Stomach (tissue), 9 donors: ENCODE results near the gene TMEM106C. TPM values are rescaled to one million over a fixed set of nuclear protein-coding genes. Genes with fewer than 3 reads are reported as not detected.
A peak's percentile ranks its signal among the peaks of the same experiment; 100 is the strongest.

Experiments
- DNase-seq, 2 donors: peaks; one replicate each; pipeline versions ENCODE4 v3.0.0 to v3.0.0-alpha.2; 2013 to 2019
- H3K27ac ChIP-seq, 5 donors: fragments of 200-600 bp in 4 of 5; sonication (generic) in 4 of 5; one replicate each; pipeline ENCODE4 v1.5.1; 2013 to 2019; ENCODE audit warnings: mild to moderate bottlenecking in 1 of 5, moderate library complexity in 1 of 5
- H3K27me3 ChIP-seq, 3 donors: fragments of 200-600 bp; sonication (generic); one replicate each; pipeline ENCODE4 v1.5.1; 2017 to 2019; ENCODE audit warnings: mixed run types in 1 of 3
- H3K36me3 ChIP-seq, 4 donors: fragments of 200-600 bp; sonication (generic); 1 replicate in 3 of 4; 2 replicates in 1 of 4; pipeline ENCODE4 v1.5.1; 2016 to 2019
- H3K4me1 ChIP-seq, 4 donors: fragments of 200-600 bp; sonication (generic); one replicate each; pipeline ENCODE4 v1.5.1; 2016 to 2019
- H3K4me3 ChIP-seq, 4 donors: fragments of 200-600 bp; sonication (generic) in 3 of 4; one replicate each; pipeline ENCODE4 v1.5.1; 2016 to 2019; ENCODE audit warnings: mild to moderate bottlenecking in 1 of 4
- H3K9me3 ChIP-seq, 4 donors: fragments of 200-600 bp; sonication (generic); one replicate each; pipeline ENCODE4 v1.5.1; 2016 to 2019
- CTCF ChIP-seq, 7 experiments: fragments of 450-650 bp in 4 of 7; fragments of 200-600 bp in 3 of 7; sonication (generic) in 3 of 7; IDR thresholded peaks; one replicate each; pipeline ENCODE4 v1.5.1; 2016 to 2019; ENCODE audit warnings: antibody characterized with exemption in 7 of 7, control low read depth in 2 of 7, mild to moderate bottlenecking in 1 of 7
- EP300 ChIP-seq: sonication (generic); formaldehyde crosslinking; IDR thresholded peaks from one replicate; pipeline ENCODE4 v1.6.1; 2017; ENCODE audit warnings: antibody characterized with exemption
- POLR2A ChIP-seq, 4 donors: fragments of 450-650 bp; IDR thresholded peaks; one replicate each; pipeline ENCODE4 v1.6.1; 2016; ENCODE audit warnings: antibody characterized with exemption in 4 of 4, control low read depth in 2 of 4, mild to moderate bottlenecking in 1 of 4, moderate library complexity in 1 of 4
- POLR2AphosphoS5 ChIP-seq, 3 donors: sonication (generic); formaldehyde crosslinking; IDR thresholded peaks; one replicate each; pipeline ENCODE4 v1.6.1; 2016; ENCODE audit warnings: antibody characterized with exemption in 3 of 3
- WGBS, 5 donors: extraction: QIAGEN DNeasy Blood & Tissue Kit in 3 of 5; methylation state at CpG; one replicate each; pipeline versions ENCODE4 v1.1.5 to v1.1.7; 2013 to 2018; 5-methylcytosine and 5-hydroxymethylcytosine counted together
- intact Hi-C: fragments of 100-400 bp; cut with DNase I; formaldehyde crosslinking; loops from one replicate; pipeline ENCODE4 v1.15.1; 2023; ENCODE audit warnings: low total_unique reads
- polyA plus RNA-seq, 3 donors: library from polyadenylated mRNA; stranded (reverse); fragments of 200-250 nt; gene quantifications; one replicate each; pipeline ENCODE4 v1.2.3, GENCODE V29; 2013
- total RNA-seq, 5 donors: library from RNA; depleted of rRNA; stranded (reverse); fragments of >200 nt; gene quantifications; one replicate each; pipeline versions ENCODE4 v1.1.0 to v1.2.3, GENCODE V29; 2014 to 2016
- donor health status: healthy with polysubstance abuse.
- donor health status: Bipolar disorder and iron deficiency.
- donor health status: healthy.

The TMEM106C gene
- total and polyA plus RNA-seq, 8 donors = 29.8 to 254 (median 61.9) TPM

DNA sequence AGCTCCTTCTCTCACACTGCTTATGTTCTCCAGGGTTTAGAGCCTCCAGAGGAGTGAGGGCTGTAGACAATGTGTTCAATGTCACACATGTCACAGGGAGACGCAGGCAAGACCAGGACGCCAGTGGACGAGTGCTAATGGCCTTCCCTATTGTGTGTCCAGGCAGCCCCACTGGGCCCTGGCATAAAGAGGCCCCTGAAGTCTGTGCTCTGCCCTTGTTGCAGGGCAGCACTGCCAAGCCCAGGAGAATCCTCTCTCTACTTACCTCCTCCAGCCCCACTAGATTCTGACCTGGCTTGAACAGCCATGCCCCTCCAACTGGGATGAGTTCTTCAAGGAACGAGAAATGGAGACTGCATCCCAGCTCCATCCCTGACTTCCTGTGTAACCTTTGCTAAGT lies 24.8 kb upstream of the TMEM106C start:
- intact Hi-C loops = no loop called here
- no peak overlapping the region for H3K4me3 ChIP-seq
- H3K4me1 ChIP-seq = peaks cover 0 to 17% (median 14%) of the 10 kb centered on the region in 4 donors
- no peaks in the 10 kb centered on the region for H3K36me3 ChIP-seq
- peaks cover 2 to 37% (median 18%) of the 10 kb centered on the region in 3 donors for H3K27me3 ChIP-seq
- H3K9me3 ChIP-seq = no peaks in the 10 kb centered on the region
- no peak for DNase-seq
- 91 to 100% (median 99%) methylated on average over 3 to 4 of the region's 4 CpGs for WGBS, 5 donors
- TF ChIP-seq CTCF (IDR thresholded peaks at IDR 0.05) (no peak), POLR2A (IDR thresholded peaks at IDR 0.05) (no peak), POLR2AphosphoS5 (IDR thresholded peaks at IDR 0.05) (no peak), EP300 (no peak)
- H3K27ac ChIP-seq = no peak overlapping the region

- Histone ChIP-seq H3K4me1 (peaks cover 0 to 17% (median 14%) of the 10 kb centered on the region in 4 donors), H3K4me3 (no peak overlapping the region), H3K27me3 (peaks cover 2 to 38% (median 18%) of the 10 kb centered on the region in 3 donors), H3K36me3 (no peaks in the 10 kb centered on the region), H3K9me3 (no peaks in the 10 kb centered on the region), H3K27ac (no peak overlapping the region)
- WGBS, 5 donors = 61 to 85% (median 79%) methylated on average over 6 of the region's 6 CpGs
- intact Hi-C loops = no loop called here
- peak; percentile 39 to 53 for DNase-seq
- TF ChIP-seq EP300 (no peak), POLR2A (IDR thresholded peaks at IDR 0.05) (no peak), POLR2AphosphoS5 (IDR thresholded peaks at IDR 0.05) (no peak), CTCF (IDR thresholded peaks at IDR 0.05) (no peak)
Measured at GRCh38 chr12:47939009-47939601, 24.3 kb upstream of the TMEM106C start.

DNA sequence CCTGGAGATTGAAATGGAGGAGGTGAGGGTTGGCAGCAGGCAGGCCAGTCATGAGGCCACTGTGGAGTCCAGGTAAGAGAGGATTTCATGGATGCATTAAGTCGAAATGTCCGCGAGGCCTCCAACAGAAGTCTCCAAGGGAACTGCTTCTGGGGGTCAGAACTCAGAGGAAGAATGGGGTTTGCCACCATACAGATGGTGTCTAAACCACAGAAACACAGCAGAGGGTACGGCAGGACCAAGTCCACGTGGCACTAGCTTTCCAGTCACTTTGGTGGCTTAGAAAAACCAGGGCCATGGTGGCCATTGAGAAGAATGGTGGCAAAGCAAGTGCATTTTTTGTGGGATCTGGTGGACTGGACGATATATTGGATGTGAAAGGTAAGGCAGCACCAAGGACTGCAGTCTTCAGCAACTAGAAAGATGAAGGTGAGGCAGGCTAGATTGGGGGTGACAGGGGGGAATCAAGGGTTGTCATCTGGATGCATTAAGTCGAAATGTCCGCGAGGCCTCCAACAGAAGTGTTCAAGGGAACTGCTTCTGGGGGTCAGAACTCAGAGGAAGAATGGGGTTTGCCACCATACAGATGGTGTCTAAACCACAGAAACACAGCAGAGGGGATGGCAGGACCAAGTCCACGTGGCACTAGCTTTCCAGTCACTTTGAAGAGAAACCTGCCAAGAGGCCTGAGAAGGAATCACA lies 22.5 kb upstream of the TMEM106C start:
- H3K27ac ChIP-seq = no peak overlapping the region
- no peak for DNase-seq
- H3K27me3 ChIP-seq = peaks cover 2 to 31% (median 18%) of the 10 kb centered on the region in 3 donors
- intact Hi-C loops = loop anchor here (10.0 kb wide), 1 partner anchor 224 kb away; no protein-coding TSS in a partner anchor
- no peak for TF ChIP-seq EP300
- TF ChIP-seq CTCF (IDR thresholded peaks at IDR 0.05) = no peak
- TF ChIP-seq POLR2A (IDR thresholded peaks at IDR 0.05) = no peak
- no peak for TF ChIP-seq POLR2AphosphoS5 (IDR thresholded peaks at IDR 0.05)
- H3K4me3 ChIP-seq = no peak overlapping the region
- H3K4me1 ChIP-seq = peaks cover 0 to 11% (median 9%) of the 10 kb centered on the region in 4 donors
- no peaks in the 10 kb centered on the region for H3K9me3 ChIP-seq
- WGBS, 5 donors = 89 to 95% (median 92%) methylated on average over 10 of the region's 10 CpGs
- H3K36me3 ChIP-seq = no peaks in the 10 kb centered on the region

DNA sequence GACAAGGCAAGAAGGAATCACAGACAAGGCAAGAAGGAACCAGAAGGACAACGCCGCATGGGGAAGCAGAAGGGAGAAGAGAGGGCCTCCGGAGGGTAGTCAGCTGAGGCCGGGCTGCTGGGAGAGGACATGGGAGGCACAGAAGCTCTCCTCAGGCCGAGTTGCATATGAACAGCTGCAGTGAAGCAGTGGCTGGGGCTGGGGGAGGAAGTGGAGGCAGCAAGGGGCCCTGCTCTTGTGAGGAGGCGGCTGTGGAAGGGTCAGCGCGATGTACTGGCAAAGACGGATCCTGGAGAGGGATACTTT lies 22.0 kb upstream of the TMEM106C start:
- Histone ChIP-seq H3K4me1 (peaks cover 0 to 11% (median 9%) of the 10 kb centered on the region in 4 donors), H3K27ac (no peak overlapping the region), H3K27me3 (peaks cover 2 to 31% (median 18%) of the 10 kb centered on the region in 3 donors), H3K9me3 (no peaks in the 10 kb centered on the region), H3K36me3 (no peaks in the 10 kb centered on the region), H3K4me3 (no peak overlapping the region)
- WGBS, 5 donors = 87 to 90% (median 87%) methylated on average over 9 of the region's 9 CpGs
- intact Hi-C loops = loop anchor here (10.0 kb wide), 1 partner anchor 223 kb away; no protein-coding TSS in a partner anchor
- TF ChIP-seq EP300 (no peak), POLR2AphosphoS5 (IDR thresholded peaks at IDR 0.05) (no peak), CTCF (IDR thresholded peaks at IDR 0.05) (no peak), POLR2A (IDR thresholded peaks at IDR 0.05) (no peak)
- no peak for DNase-seq
